ENCODE data around the gene EXD3. TPM values are rescaled to one million over a fixed set of nuclear protein-coding genes. Genes with fewer than 3 reads are reported as not detected.

EXD3 gene
- total and polyA plus RNA-seq, 7 donors, result 8.9 to 29.7 (median 18.0) TPM

DNA sequence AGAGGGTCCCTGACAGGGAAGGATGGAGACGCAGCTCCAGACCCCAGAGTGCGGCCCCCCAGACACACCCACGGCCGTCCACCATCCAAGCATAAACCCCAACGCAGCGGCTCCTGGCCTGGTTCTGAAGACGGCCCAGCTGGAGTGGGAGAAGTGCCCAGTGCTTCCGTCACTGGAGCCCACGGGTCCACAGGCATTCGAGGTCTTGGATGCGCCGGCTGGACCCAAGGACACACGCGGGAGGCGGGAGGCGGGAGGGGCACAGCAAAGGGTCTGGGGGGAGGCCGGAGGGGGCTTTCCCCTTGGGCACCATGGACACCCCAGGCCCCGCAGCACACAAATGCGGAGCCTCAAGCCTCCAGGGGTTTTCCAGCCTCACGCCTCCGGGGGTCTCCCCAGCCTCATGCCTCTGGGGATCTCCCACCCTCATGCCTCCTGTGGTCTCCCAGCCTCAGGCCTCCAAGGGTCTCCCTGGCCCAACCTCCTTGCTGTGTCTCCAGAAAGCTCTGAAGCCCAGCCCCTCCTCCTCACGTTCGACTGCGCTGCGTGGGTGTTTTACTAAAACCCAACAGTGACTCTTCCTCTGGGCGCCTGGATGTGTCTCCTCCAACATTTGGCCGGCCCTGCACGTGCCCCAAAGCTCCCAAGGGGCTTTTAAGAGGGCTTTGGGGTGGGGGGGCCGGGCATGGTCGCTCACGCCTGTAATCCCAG lies 15.2 kb downstream of the EXD3 start:
- Histone ChIP-seq H3K9me3 (no peaks in the 10 kb centered on the region), H3K4me1 (peaks cover 0 to 31% (median 29%) of the 10 kb centered on the region in 4 donors), H3K36me3 (no peaks in the 10 kb centered on the region), H3K27me3 (peaks cover 0 to 5% (median 0%) of the 10 kb centered on the region in 3 donors), H3K4me3 (peak overlapping the region; percentile 14 to 46 (median 42)), H3K27ac (peak overlapping the region; percentile 24 to 52 (median 46))
- 69 to 72% methylated on average over 31 of the region's 31 CpGs for WGBS, 2 donors
- intact Hi-C loops (cut with DNase I), result loop anchor here (5.0 kb wide), 1 partner anchor 110 kb away; no protein-coding TSS in a partner anchor
- peak; percentile 84 for DNase-seq
- TF ChIP-seq EP300 (IDR thresholded peaks at IDR 0.05), result no peak
- TF ChIP-seq POLR2AphosphoS5 (IDR thresholded peaks at IDR 0.05), result no peak
- TF ChIP-seq, protein P1, sequence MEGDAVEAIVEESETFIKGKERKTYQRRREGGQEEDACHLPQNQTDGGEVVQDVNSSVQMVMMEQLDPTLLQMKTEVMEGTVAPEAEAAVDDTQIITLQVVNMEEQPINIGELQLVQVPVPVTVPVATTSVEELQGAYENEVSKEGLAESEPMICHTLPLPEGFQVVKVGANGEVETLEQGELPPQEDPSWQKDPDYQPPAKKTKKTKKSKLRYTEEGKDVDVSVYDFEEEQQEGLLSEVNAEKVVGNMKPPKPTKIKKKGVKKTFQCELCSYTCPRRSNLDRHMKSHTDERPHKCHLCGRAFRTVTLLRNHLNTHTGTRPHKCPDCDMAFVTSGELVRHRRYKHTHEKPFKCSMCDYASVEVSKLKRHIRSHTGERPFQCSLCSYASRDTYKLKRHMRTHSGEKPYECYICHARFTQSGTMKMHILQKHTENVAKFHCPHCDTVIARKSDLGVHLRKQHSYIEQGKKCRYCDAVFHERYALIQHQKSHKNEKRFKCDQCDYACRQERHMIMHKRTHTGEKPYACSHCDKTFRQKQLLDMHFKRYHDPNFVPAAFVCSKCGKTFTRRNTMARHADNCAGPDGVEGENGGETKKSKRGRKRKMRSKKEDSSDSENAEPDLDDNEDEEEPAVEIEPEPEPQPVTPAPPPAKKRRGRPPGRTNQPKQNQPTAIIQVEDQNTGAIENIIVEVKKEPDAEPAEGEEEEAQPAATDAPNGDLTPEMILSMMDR (IDR thresholded peaks at IDR 0.05), result no peak
- no peak for TF ChIP-seq POLR2A (IDR thresholded peaks at IDR 0.05)

DNA sequence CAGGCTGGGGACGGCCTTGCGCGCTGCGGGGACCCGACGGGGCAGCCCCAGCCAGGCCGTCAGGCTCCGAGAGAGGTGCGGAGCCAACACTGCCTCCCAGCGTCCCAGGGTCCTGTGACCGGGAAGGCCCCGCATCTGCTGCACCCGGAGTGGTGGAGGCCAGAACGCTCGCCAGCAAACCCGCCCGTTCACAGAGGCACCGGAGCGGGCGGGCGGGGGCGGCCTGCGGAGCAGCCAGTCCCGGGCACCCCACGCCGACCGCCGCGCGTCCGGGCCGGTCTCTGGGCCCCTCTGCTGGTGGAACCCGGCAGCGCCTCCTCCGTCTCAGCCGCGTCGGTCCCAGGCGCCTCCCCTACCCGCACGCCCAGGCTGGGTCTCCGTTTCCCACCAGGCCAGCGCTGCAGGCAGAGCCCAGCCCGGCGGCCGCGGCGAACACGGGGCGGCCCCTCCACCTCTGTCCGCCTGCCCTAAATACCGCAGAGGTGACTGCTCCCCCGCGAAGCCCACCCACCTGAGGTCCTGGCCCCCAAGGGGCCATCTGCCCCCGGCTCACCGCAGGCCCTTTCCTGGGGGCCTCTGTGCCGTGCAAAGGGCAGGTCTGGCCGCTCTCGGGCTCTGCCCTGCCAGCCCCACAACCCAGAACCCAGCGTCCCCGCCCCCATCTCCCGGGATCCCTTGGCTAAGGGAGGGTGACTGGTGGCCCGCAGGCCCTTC lies 15.9 kb downstream of the EXD3 start:
- TF ChIP-seq, protein P1 (IDR thresholded peaks at IDR 0.05), result peak; percentile 16 to 67 (median 44)
- TF ChIP-seq POLR2AphosphoS5 (IDR thresholded peaks at IDR 0.05), result no peak
- intact Hi-C loops (cut with DNase I), result loop anchor here (5.0 kb wide), 1 partner anchor 110 kb away; no protein-coding TSS in a partner anchor
- WGBS, 2 donors, result 4 to 5% methylated on average over 63 of the region's 63 CpGs
- DNase-seq, result no peak
- no peaks in the 10 kb centered on the region for H3K9me3 ChIP-seq
- H3K27ac ChIP-seq, result peak overlapping the region; percentile 24 to 52 (median 46)
- peaks cover 0 to 30% (median 28%) of the 10 kb centered on the region in 4 donors for H3K4me1 ChIP-seq
- peak overlapping the region; percentile 21 to 46 (median 42) for H3K4me3 ChIP-seq
- H3K36me3 ChIP-seq, result no peaks in the 10 kb centered on the region
- H3K27me3 ChIP-seq, result peaks cover 0 to 5% (median 0%) of the 10 kb centered on the region in 3 donors

DNA sequence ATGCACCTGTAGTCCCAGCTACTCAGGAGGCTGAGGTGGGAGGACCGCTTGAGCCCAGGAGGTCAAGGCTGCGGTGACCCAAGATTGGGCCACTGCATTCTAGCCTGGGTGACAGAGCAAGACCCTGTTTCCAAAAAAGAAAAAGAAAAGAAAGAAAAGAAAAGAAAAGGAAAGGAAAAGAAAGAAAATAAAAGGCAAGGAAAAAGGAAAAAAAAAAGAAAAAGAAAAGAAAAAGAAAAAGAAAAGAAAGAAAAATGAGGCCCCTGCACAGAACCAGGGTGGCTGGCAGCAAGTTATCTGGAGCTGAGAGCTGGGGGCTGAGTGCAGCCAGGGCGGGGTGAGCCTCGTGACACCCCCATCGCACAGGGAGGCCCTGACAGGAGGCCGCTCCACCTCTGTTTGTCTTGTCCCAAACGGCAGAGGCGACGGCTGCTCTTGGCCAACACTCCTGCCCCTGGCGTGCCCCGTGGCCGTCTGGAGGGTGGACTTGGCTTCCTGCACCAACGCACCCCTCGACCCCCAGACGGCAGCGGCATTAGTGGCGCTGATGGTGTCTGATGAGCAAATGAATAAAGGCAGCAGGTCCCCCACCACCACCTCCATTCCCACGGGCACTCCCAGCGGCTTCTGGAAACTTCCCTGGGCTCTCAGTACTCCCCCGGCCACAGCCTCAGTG lies 16.7 kb downstream of the EXD3 start:
- intact Hi-C loops (cut with DNase I), result loop anchor here (5.0 kb wide), 1 partner anchor 109 kb away; no protein-coding TSS in a partner anchor

DNA sequence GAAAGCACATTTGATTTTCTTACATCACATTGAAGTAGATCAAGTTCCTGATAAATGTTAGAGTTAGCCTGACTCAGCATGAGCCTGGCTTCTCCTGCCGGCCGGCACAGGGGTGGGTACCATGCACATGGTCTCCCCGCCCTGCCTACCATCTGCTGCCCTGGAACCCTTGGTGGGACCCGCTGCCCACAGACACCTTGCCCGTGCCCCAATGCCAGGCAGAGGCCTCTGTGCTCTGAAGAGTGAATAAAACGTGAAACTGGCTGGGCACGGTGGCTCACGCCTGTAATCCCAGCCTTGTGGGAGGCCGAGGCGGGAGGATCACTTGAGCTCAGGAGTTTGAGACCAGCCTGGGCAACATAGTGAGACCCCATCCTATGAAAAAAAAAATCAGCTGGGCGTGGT lies 17.3 kb downstream of the EXD3 start:
- Histone ChIP-seq H3K27ac (no peak overlapping the region), H3K4me1 (peaks cover 0 to 18% (median 16%) of the 10 kb centered on the region in 4 donors), H3K27me3 (peaks cover 0 to 5% (median 0%) of the 10 kb centered on the region in 3 donors), H3K9me3 (no peaks in the 10 kb centered on the region), H3K36me3 (no peaks in the 10 kb centered on the region), H3K4me3 (no peak overlapping the region)
- DNase-seq, result no peak
- TF ChIP-seq, protein P1 (IDR thresholded peaks at IDR 0.05), result no peak
- no peak for TF ChIP-seq POLR2A (IDR thresholded peaks at IDR 0.05)
- no peak for TF ChIP-seq EP300 (IDR thresholded peaks at IDR 0.05)
- TF ChIP-seq POLR2AphosphoS5 (IDR thresholded peaks at IDR 0.05), result no peak
- 86 to 91% methylated on average over 11 of the region's 11 CpGs for WGBS, 2 donors
- intact Hi-C loops (cut with DNase I), result loop anchor here (5.0 kb wide), 1 partner anchor 108 kb away; no protein-coding TSS in a partner anchor

More for the DNA sequence above, 16.7 kb downstream of the EXD3 start:
- Histone ChIP-seq H3K9me3 (no peaks in the 10 kb centered on the region), H3K4me1 (peaks cover 0 to 22% (median 20%) of the 10 kb centered on the region in 4 donors), H3K4me3 (peak overlapping the region; percentile 21 to 46 (median 42)), H3K27me3 (peaks cover 0 to 5% (median 0%) of the 10 kb centered on the region in 3 donors), H3K36me3 (no peaks in the 10 kb centered on the region), H3K27ac (peak overlapping the region in 2 of 4 donors; percentile 43 to 52)
- 24 to 61% methylated on average over 20 of the region's 20 CpGs for WGBS, 2 donors
- no peak for DNase-seq
- TF ChIP-seq, protein P1 (IDR thresholded peaks at IDR 0.05), result no peak
- TF ChIP-seq EP300 (IDR thresholded peaks at IDR 0.05) (no peak), POLR2AphosphoS5 (IDR thresholded peaks at IDR 0.05) (no peak), POLR2A (IDR thresholded peaks at IDR 0.05) (no peak)

All from sigmoid colon (tissue), 7 donors.